Endothelial cell of umbilical vein (primary cell): Measurements from ENCODE around the gene ATF3. TPM values are rescaled to one million over a fixed set of nuclear protein-coding genes. Genes with fewer than 3 reads are reported as not detected.

Source experiments
- BruUV-seq: library from RNA; stranded (reverse); fragments of 400-500 nt; replicated peaks from 2 replicates; lab custom pipeline; 2021; lab: Mats Ljungman, UMichigan
- CTCF ChIA-PET: fragments of 300-600, 350-600 bp; sonication (Branson Sonifier 250); formaldehyde crosslinking; loops from one replicate; lab custom pipeline; 2021; ENCODE audit warnings: antibody characterized with exemption, inconsistent platforms; lab: Charles Lee
- POLR2A ChIA-PET: fragments of 300-600, 350-600 bp; sonication (Branson Sonifier 250); formaldehyde crosslinking; loops from one replicate; lab custom pipeline; 2021; ENCODE audit warnings: antibody characterized with exemption, inconsistent platforms; lab: Charles Lee
- DNase-seq: peaks from one replicate; pipeline ENCODE4 v3.0.0-alpha.2; 2011; ENCODE audit warnings: low read depth, low spot score
- FAIRE-seq: peaks from 2 replicates; lab custom pipeline; 2011; peaks lifted over from hg19 to GRCh38; lab: Jason Lieb, UNC
- H2AFZ ChIP-seq: 2 replicates; pipeline ENCODE4 v1.6.0; 2012; ENCODE audit warnings: low read depth, low read length, control low read depth, inconsistent platforms
- H3K27ac ChIP-seq: 2 replicates; pipeline ENCODE4 v1.5.1; 2011; ENCODE audit warnings: low read depth, mild to moderate bottlenecking, control low read depth, low read length, moderate library complexity; ENCODE audit not compliant: insufficient read depth
- H3K27me3 ChIP-seq, 2 experiments: 2 replicates each; pipeline versions ENCODE4 v1.6.0 to v1.6.1; 2011; ENCODE audit warnings: low read length in 2 of 2, mixed read lengths in 1 of 2; ENCODE audit not compliant: control insufficient read depth in 2 of 2, insufficient read depth in 2 of 2
- H3K36me3 ChIP-seq, 2 experiments: 2 replicates in 1 of 2; 3 replicates in 1 of 2; pipeline ENCODE4 v1.5.1; 2011; ENCODE audit warnings: low read length in 2 of 2, mild to moderate bottlenecking in 1 of 2, moderate library complexity in 1 of 2; ENCODE audit not compliant: control insufficient read depth in 2 of 2, insufficient read depth in 2 of 2; ENCODE audit errors: extremely low read depth in 1 of 2
- H3K4me1 ChIP-seq: 3 replicates; pipeline ENCODE4 v1.5.1; 2011; ENCODE audit warnings: mild to moderate bottlenecking, low read length; ENCODE audit not compliant: control insufficient read depth, insufficient read depth; ENCODE audit errors: extremely low read depth
- H3K4me2 ChIP-seq: 2 replicates; pipeline ENCODE4 v1.6.1; 2011; ENCODE audit warnings: low read length, control low read depth, mixed read lengths; ENCODE audit not compliant: insufficient read depth
- H3K4me3 ChIP-seq, 3 experiments: fragments of 200-600 bp in 1 of 3; sonication (generic), shearing (Covaris generic) in 1 of 3; replicated peaks in 1 of 3; 2 replicates each; pipeline ENCODE4 v1.5.1; 2011 to 2016; ENCODE audit warnings: control low read depth in 3 of 3, low read length in 3 of 3, mild to moderate bottlenecking in 2 of 3, inconsistent platforms in 1 of 3, low read depth in 1 of 3, moderate library complexity in 1 of 3; ENCODE audit not compliant: insufficient read depth in 1 of 3
- H3K79me2 ChIP-seq: 2 replicates; pipeline ENCODE4 v1.6.0; 2012; ENCODE audit warnings: low read length, inconsistent platforms; ENCODE audit not compliant: control insufficient read depth, insufficient read depth
- H3K9ac ChIP-seq: replicated peaks from 2 replicates; pipeline ENCODE3; 2011; ENCODE audit warnings: low read length, control low read depth; ENCODE audit not compliant: insufficient read depth; ENCODE audit errors: extremely low read depth
- H3K9me1 ChIP-seq: replicated peaks from 3 replicates; pipeline ENCODE4 v1.6.0; 2011; ENCODE audit warnings: mild to moderate bottlenecking, low read length; ENCODE audit not compliant: control insufficient read depth, insufficient read depth; ENCODE audit errors: extremely low read depth
- H3K9me3 ChIP-seq: replicated peaks from 2 replicates; pipeline ENCODE4 v1.5.1; 2012; ENCODE audit warnings: low read length, inconsistent platforms; ENCODE audit not compliant: control insufficient read depth, insufficient read depth
- H4K20me1 ChIP-seq: replicated peaks from 2 replicates; pipeline ENCODE3; 2011; ENCODE audit warnings: mild to moderate bottlenecking, low read length; ENCODE audit not compliant: control insufficient read depth, insufficient read depth; ENCODE audit errors: extremely low read depth
- EZH2 ChIP-seq: IDR thresholded peaks from 2 replicates; pipeline ENCODE4 v1.6.1; 2012; ENCODE audit warnings: borderline replicate concordance, low read depth, mild to moderate bottlenecking, moderate library complexity, low read length, inconsistent platforms; ENCODE audit not compliant: severe bottlenecking
- FOS ChIP-seq: IDR thresholded peaks from 2 replicates; pipeline ENCODE4 v1.6.1; 2011; ENCODE audit warnings: mild to moderate bottlenecking, low read length, moderate library complexity, borderline replicate concordance; ENCODE audit not compliant: insufficient read depth
- JUN ChIP-seq: IDR thresholded peaks from 2 replicates; pipeline ENCODE4 v1.6.1; 2011; ENCODE audit warnings: borderline replicate concordance, low read depth; ENCODE audit not compliant: insufficient read length, insufficient read depth
- MYC ChIP-seq: IDR thresholded peaks from one replicate; pipeline ENCODE4 v1.6.1; 2011; ENCODE audit warnings: mild to moderate bottlenecking, low read depth, low read length
- POLR2A ChIP-seq: IDR thresholded peaks from 2 replicates; pipeline ENCODE4 v1.6.1; 2012; ENCODE audit warnings: low read depth, mild to moderate bottlenecking, control low read depth, low read length
- dilution Hi-C: fragments of 300-500 bp; cut with MboI; formaldehyde crosslinking; loops from one replicate; pipeline ENCODE4 v1.15.0; 2019; ENCODE audit warnings: low sequenced_read_pairs; ENCODE audit not compliant: extremely low pct_ligation_motif_present
- intact Hi-C: fragments of 100-400 bp; cut with micrococcal nuclease; formaldehyde crosslinking; loops from one replicate; pipeline ENCODE4 v1.10.0; 2022
- polyA plus RNA-seq, 4 experiments: library from polyadenylated mRNA; depleted of rRNA in 3 of 4; stranded (reverse) in 3 of 4; unstranded in 1 of 4; fragments of >200 nt; gene quantifications; 2 replicates each; pipeline versions ENCODE4 v1.2.1 to v1.2.3, GENCODE V29; 2011 to 2012; ENCODE audit warnings: missing spikeins in 1 of 4
- total RNA-seq: library from RNA; stranded (reverse); gene quantifications from 2 replicates; pipeline ENCODE4 v1.2.3, GENCODE V29; 2021
- TF ChIP-seq, protein P1 (sequence below): IDR thresholded peaks from 2 replicates; pipeline ENCODE4 v1.6.1; 2011; ENCODE audit not compliant: insufficient read depth, insufficient read length
- TF ChIP-seq, protein P2 (sequence below), 2 donors: IDR thresholded peaks; 1 replicate in 1 of 2; 2 replicates in 1 of 2; pipeline ENCODE4 v1.5.1; 2011; ENCODE audit warnings: low read length in 2 of 2, mild to moderate bottlenecking in 2 of 2, moderate library complexity in 2 of 2, control low read depth in 1 of 2, inconsistent platforms in 1 of 2, low read depth in 1 of 2; ENCODE audit not compliant: insufficient read depth in 1 of 2; ENCODE audit errors: extremely low read depth in 1 of 2

ATF3 gene
- total and polyA plus RNA-seq, 2 donors (not counting 3 experiments of a cell fraction or from before 2014, with no cell fraction given): 6.1 to 17.1 TPM

DNA sequence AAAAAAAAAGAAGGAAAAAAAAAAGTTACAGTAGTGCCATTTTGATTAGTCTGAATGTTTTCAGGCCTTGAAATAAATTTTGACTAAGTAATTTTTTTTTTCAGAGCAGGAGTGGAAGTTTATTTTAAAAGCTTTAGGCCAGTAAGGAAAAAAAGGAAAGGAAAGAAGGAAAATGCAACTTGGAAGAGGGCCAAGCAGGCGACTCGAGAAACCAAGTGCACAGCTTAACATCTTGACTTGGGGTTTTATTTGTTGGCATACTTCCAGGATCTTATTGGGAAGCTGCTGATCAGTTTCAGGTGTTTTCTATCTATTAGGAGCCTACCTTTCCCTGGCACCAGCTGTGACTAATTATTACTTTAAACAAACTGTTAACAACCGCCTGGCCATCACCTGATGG lies 41.7 kb downstream of the ATF3 start:
- no peak for DNase-seq
- Histone ChIP-seq H3K27me3 (peaks cover 0 to 8% of the 10 kb centered on the region in 2 experiments), H3K27ac (no peak overlapping the region), H3K4me1 (peaks cover 10% of the 10 kb centered on the region), H3K4me3 (no peak overlapping the region), H3K9ac (no peak overlapping the region), H3K36me3 (no peaks in the 10 kb centered on the region), H3K9me1 (no peaks in the 10 kb centered on the region), H3K9me3 (no peaks in the 10 kb centered on the region), H2AFZ (no peak overlapping the region), H3K4me2 (no peak overlapping the region), H3K79me2 (no peaks in the 10 kb centered on the region), H4K20me1 (no peaks in the 10 kb centered on the region)
- dilution Hi-C loops (no loop called here), intact Hi-C loops (no loop called here)
- TF ChIP-seq, protein P1, sequence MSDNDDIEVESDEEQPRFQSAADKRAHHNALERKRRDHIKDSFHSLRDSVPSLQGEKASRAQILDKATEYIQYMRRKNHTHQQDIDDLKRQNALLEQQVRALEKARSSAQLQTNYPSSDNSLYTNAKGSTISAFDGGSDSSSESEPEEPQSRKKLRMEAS: no peak
- TF ChIP-seq EZH2 (no peak), JUN (no peak)
- TF ChIP-seq, protein P2, sequence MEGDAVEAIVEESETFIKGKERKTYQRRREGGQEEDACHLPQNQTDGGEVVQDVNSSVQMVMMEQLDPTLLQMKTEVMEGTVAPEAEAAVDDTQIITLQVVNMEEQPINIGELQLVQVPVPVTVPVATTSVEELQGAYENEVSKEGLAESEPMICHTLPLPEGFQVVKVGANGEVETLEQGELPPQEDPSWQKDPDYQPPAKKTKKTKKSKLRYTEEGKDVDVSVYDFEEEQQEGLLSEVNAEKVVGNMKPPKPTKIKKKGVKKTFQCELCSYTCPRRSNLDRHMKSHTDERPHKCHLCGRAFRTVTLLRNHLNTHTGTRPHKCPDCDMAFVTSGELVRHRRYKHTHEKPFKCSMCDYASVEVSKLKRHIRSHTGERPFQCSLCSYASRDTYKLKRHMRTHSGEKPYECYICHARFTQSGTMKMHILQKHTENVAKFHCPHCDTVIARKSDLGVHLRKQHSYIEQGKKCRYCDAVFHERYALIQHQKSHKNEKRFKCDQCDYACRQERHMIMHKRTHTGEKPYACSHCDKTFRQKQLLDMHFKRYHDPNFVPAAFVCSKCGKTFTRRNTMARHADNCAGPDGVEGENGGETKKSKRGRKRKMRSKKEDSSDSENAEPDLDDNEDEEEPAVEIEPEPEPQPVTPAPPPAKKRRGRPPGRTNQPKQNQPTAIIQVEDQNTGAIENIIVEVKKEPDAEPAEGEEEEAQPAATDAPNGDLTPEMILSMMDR (IDR thresholded peaks at IDR 0.05; ENCODE audit: extremely low read depth in 1 of 2, insufficient read depth in 1 of 2, low read depth in 1 of 2, low read length in 2 of 2): no peak
- POLR2A ChIA-PET: interaction anchor here (0.9 kb wide), 1 partner anchor 42 kb away, joined by 4 read pairs; the partner anchor contains the start of gene ATF3
- CTCF ChIA-PET: interaction anchor here (0.7 to 4.5 kb wide), 7 partner anchors 15 to 1005 kb away, joined by 3 to 36 read pairs (median 5); partner anchors contain the start of gene ATF3
- BruUV-seq: no TSS peak
- no peak for FAIRE-seq

DNA sequence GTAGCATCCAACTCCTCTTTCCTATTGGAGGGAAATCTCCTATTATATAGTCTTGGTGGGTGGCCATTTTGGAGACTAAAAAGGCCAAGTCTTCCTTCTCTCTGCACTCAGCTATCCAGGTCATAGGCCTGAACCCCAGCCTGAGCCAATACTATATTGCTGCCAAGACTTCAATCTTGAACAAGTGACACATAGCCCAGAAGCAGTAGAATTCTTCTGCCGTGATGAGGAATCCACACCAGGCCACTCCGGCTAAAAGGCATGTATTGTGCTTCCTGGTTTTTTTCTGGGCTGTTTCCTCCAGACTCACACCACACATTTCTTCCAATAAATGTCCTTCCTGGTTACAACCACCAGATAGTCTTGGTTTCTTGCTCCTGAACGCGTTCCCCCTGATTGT lies 43.0 kb downstream of the ATF3 start:
- H3K4me1 ChIP-seq: peaks cover under 1% of the 10 kb centered on the region
- H3K4me3 ChIP-seq: no peak overlapping the region
- no peak overlapping the region for H3K4me2 ChIP-seq
- no peak overlapping the region for H3K27ac ChIP-seq
- no peak overlapping the region for H2AFZ ChIP-seq
- no TSS peak for BruUV-seq
- dilution Hi-C loops (no loop called here), intact Hi-C loops (no loop called here)
- FAIRE-seq (peak; percentile 42), DNase-seq (no peak)
- peaks cover 0 to 8% of the 10 kb centered on the region in 2 experiments for H3K27me3 ChIP-seq
- H3K79me2 ChIP-seq: no peaks in the 10 kb centered on the region
- no peaks in the 10 kb centered on the region for H3K9me1 ChIP-seq
- H4K20me1 ChIP-seq: no peaks in the 10 kb centered on the region
- H3K9ac ChIP-seq: no peak overlapping the region
- no peak for TF ChIP-seq POLR2A
- TF ChIP-seq JUN: no peak
- no peak for TF ChIP-seq MYC
- TF ChIP-seq FOS: no peak
- TF ChIP-seq, protein P1: no peak
- ChIA-PET POLR2A (no interaction called here), CTCF (interaction anchor here (1.1 to 4.5 kb wide), 3 partner anchors 12 to 17 kb away, joined by 4 to 36 read pairs (median 11); no protein-coding TSS in a partner anchor)
- no peaks in the 10 kb centered on the region for H3K36me3 ChIP-seq
- no peaks in the 10 kb centered on the region for H3K9me3 ChIP-seq
